GM18870 (cell line): ENCODE results near the gene SLC6A3.

Experiments
- ATAC-seq: cut with Tn5 transposase; IDR thresholded peaks from one replicate; pipeline ENCODE4 v1.9.1; 2021; ENCODE audit warnings: moderate library complexity; ENCODE audit not compliant: unreplicated experiment

SLC6A3 gene

DNA sequence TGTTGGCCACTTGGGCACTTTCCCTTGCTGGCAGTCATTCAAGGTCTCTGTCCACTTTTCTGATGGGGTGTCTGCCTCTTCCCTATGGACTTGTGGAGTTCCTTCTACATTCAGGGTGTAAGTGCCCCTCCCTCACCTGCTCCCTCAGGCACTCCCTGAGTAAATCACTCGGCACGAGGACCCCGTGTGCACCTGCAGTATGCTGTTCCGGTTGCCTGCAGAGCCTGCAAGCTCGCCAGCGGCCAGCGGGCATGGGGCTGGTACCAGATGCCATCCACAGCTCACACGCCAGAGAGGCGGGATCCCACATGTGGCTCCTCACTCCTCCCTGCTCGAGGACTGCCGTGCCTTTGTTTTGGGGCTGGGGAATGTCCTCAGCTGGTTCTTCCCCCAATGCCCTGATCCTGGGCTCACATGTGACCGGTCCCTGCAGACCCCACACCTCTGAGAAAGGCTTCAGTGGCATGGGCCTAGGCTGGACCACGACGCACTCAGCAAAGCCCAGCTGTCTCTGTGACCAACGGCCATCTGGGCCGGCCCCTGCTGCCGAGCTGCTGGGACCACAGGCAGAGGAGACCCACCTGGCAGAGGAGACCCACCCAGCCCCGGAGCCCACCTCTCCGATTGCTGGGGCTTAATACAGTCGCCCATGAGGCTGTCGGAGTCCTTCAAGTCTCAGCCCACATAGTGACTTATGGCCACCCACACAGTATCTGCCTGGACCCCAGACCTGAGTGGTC lies 54.2 kb downstream of the SLC6A3 start:
- no peak for ATAC-seq

DNA sequence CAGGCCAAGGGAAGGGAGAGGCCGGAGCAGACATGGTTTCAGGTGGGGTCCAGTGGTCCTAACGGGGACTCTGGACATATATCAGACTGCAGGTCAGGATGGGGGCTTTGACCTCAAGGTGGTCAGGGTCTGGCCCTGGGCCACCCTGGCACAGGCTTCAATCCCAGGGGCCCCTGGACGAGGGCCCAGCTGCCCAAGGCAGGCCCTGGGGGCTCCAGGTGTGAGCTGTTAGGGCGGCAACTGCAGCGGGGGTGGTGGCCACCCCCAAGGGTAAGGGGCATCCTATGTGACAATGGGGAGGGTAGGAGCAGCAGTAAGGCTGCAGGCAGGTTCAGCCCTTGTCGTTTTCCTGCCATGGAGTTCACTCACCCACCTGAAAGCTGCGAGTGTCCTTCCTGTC lies 54.9 kb downstream of the SLC6A3 start:
- no peak for ATAC-seq

DNA sequence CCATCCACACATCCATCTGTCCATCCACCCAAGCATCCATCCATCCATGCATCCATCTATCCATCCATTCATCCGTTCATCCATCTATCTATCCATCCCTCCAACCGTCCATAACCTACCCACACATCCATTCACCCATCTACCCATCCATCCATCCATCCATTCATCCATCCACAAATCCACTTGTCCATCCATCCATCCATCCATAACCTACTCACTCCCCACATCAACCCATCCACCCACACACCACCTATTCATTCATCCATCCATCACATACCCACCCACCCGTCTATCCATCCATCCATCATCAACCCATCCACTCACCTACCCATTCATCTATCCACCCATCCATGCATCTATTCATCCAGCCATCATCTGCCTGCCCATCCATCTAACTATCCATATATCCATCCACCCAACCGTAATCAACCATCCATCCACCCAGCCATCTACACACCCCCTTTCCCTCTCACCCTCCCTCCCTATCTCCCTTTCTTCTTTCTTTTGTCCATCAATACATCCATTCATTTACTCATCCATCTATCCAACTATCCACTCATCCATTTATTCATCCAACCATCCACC lies 56.8 kb downstream of the SLC6A3 start:
- no peak for ATAC-seq

DNA sequence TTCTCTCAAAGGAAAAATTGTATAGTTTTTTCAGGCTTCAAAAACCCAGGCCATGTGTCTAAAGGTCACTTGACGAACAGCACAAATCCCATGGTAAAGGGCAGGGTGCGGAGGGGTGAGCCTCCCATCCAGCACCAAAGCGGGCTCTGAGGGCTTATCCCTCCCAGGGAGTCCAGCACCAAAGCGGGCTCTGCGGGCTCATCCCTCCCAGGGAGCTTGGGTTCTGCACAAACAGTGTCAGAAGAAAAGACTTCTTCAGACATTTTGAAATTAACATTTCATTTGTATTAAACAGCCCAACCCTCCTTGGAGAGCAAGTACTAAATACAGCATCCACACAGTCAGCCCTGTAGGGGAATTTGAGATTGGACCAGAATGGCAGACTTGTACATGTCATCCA lies 57.4 kb downstream of the SLC6A3 start:
- ATAC-seq, result no peak

DNA sequence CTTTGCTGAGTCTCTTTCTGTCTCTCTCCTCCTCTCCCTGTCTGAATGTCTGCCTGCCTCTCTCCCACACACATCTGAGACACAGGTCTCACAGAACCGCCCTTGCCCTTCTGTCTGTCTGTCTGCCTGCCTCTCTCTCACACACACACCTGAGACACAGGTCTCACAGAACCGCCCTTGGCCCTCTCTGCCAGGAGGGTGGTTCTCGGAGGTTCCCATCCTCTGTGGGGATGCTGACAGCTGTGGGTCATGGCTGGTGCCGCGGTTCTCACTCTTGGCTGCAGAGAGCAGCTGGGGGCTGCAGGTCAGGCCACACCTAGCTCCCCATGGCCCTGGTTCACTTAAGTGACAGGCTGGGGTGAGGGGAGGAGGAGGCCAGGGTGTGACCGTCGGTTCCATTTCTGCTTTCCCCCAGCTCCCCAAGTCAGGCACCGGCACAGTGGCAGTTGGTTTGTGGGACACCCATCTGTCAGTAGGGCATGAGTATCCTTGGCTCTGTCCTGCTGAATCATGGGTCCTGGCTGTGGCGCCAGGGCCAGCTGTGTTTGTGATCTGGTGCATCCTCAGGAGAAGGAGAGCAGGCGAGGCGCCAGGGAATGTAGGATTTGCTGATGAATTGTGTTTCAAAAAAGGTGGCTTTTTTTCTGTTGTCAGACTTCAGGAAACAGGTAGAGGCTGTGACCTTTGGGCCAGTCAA lies 58.0 kb downstream of the SLC6A3 start:
- no peak for ATAC-seq

DNA sequence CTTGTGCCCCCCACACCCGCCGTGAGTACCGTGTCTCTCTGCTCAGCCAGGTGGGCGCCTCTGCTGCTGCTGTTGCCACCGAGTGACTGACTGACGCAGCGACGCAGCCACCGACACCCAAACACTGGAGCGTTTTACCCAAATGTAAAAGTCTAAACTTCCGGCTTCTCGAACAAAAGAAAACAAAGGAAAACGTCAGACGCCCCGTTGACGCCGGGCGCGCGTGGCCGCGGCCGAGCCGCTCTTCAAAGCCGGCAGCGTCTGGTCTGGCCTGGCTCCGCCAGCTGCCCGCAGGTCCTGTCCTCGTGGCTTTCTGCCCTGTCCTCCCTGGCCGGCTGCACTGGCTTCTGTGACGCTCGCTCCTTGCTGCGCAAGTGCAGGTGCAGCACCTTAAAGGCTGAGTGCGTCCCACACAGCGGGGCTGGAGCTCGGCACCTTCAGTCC lies 58.9 kb downstream of the SLC6A3 start:
- no peak for ATAC-seq

DNA sequence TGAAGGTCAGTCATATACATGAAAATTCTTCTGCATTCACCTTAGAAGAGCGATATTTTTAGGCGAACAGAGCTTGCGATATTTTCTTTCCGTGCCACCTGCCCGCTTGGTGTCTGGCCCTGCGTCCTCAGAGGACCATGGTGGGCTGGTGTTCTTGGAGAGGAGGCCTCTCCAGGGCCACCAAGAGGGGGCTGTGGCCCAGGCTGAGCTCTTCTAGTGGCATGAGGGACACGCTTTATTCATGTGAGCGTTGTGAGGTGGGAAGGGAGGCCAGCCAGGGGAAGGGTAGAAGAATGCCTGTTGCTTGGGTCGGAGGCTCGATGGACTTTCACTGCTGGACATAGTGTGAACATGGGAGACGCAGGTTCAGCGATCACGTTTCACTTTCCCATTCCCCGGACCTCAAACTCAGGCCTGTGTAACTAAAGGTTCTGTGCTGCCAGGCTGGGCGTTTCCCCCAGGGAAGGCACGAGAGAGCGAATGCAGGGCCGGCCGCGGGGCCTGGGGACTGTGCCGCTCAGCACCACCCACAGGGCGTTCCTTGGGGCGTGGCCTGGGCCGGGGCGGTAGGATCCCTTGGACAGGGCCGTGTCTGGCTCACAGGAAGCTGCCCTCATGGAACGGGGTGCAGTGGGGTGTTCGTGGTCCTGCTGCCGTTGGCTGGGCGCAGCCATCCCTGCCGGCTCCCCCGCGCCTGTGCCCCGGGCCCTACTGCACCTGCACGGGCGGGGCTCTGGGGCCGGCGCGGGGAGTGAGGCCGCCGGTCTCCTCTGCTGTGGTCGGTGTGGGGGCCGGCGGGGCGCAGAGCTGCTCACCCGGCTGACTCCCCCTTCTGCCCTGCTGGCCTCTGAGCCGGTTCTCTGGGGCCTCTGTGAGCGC lies 59.6 kb downstream of the SLC6A3 start:
- no peak for ATAC-seq

DNA sequence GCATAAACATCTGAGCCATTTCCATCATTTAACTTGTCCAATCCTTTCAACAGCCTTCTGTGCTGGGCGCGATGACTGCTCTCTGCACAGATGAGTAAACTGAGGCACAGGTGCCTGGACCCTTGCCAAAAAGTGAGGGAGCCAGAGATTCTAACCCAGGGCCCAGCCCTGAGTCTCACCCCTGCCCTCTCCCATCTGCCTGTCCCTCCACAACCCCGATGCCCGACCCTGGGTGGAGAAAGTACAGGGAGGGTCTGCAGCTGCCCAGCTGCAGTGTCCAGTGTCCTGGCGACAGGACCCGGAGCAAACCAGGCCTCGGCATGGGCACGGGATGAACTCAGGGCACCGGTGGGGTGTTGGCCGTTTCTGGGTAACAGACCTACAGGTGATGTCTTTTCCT lies 60.7 kb downstream of the SLC6A3 start:
- no peak for ATAC-seq

DNA sequence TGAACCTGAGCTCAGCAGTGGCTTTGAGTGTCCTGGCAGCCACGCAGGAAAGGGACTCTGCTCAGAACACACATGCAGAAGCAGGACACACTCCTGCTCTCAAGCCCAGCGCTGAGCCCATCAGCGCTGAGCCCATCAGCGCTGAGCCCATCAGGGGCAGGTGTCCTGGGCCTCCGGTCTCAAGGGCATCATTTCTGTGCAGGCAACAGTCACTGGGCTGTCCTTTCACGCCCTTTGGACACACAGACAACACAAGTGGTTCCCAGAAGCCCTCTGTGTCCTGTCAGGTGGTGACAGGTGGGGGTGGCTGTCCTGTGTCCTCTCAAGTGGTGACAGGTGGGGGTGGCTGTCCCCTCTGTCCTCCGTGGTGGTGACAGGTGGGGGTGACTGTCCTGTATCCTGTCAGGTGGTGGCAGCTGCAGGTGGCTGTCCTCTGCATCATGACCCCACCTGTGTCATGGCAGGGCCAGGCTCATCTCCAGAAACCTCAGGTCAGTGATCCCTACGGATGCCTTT lies 61.3 kb downstream of the SLC6A3 start:
- no peak for ATAC-seq

DNA sequence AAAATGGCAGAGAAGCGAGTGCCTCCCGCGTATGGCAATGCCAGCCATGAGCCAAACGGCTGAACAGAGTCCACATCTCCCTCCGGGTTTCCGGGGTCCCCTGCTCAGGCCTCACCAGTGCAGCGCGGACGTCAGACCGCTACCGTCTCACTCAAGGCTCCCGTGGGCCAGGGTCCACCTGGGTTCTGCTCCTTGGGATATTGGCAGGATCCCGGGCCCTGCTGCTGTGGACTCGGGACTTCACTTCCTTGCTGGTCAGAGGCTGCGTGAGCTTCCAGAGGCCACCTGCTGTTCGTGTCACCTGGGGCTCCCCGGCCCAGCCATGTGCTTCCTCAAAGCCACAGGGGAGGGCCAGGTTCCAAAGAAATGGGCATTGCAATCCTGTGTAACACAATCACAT lies 61.9 kb downstream of the SLC6A3 start:
- ATAC-seq, result no peak

DNA sequence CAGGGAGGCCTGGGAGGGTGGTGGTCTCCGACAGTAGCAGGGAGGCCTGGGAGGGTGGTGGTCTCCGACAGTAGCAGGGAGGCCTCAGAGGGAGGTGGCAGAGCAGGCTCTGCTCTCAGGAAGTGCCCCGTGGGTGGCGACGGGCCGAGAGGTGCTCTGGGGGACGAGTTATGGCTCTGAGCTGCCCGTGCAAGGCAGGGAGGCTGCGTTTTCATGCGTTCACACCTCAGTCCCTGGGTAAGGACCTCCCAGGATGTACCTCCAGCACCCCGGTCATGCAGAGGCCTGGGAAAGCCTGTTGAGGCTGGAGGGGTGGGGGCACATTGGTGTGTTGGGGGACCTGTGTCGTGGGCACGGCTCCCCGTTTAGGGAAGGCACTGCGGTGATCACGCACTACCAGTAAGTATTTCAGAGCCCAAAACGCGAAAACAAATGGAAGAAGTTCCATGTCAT lies 63.0 kb downstream of the SLC6A3 start:
- no peak for ATAC-seq

DNA sequence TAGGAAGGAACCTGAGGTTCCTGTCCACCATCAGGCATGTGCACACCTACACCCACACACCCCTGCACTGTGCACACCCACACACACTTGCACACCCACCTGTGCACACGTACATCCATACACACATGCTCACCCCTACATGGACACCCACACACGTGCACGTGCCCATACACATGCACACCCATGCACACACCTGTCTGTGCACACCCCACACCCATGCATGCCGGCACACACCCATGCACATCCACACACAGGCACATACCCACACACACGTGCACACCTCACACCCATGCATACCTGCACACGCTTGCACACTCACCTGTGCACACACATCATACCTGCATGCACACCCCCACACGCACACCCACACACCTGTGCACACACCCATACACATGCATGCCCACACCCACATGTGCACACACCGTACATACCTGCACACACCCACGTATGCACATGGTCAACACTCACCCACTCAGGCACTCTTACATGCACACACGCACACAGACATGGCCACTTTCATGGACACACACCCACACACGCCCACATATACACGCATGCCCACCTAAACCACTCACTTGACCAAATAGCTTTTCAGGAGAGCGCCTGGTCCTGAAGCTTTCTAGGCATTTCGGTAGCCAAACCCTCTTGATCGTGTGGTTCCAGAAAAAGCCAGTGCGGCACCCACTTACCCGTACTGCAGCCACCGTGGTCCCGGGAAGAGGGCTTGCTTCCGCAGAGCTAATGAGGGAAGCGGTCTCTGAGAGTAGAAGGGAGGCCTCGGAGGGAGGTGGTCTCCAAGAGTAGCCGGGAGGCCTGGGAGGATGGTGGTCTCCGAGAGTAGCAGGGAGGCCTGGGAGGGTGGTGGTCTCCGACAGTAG lies 63.6 kb downstream of the SLC6A3 start:
- no peak for ATAC-seq

DNA sequence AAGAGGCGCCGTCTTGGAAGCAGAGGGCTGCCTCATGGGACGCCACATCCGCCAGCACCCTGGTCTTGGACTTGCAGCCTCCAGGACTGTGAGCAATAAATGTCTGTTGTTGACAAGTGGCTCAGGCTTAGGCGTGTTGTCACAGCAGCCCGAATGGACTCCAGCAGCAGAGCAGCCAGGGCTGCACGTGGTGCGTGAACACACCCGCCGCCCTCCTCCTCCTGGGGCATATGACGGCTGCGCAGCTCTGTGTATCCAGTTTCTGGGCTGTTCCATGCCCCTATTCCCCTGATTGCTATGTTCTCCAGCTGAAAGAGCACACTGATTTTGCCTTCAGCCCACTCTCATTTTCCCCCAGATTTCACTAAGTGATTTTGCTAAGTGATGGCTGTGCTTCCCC lies 64.3 kb downstream of the SLC6A3 start:
- no peak for ATAC-seq

DNA sequence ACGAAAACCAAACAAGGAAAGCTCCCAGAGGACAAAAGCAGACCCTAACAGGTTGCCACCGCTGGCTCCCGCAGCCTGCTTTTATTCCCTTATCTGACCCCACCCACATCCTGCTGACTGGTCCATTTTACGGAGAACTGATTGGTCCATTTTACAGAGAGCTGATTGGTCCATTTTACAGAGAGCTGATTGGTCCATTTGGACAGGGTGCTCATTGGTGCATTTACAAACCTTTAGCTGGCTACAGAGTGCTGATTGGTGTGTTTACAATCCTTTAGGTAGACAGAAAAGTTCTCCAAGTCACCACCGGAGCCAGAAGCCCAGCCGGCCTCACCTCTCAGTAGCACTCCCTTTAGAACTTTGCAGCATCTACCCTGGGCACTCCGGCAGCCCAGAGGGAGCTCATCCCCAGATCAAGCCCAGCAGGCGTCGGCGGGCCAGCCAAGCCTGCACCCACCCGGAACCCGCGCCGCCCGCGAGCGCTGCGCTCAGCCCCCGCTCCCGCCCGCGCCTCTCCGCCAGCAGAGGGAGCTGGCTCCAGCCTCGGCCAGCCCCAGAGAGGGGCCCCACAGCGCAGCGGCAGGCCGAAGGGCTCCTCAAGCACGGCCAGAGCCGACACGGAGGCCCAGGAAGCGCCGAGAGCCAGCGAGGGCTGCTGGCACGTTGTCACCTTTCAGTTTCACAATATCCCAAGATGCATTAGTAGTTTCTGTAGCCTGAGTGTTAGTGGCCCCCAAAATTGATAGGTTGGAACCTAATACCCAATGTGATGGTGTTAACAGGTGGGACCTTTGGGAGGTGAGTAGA lies 65.0 kb downstream of the SLC6A3 start:
- no peak for ATAC-seq

DNA sequence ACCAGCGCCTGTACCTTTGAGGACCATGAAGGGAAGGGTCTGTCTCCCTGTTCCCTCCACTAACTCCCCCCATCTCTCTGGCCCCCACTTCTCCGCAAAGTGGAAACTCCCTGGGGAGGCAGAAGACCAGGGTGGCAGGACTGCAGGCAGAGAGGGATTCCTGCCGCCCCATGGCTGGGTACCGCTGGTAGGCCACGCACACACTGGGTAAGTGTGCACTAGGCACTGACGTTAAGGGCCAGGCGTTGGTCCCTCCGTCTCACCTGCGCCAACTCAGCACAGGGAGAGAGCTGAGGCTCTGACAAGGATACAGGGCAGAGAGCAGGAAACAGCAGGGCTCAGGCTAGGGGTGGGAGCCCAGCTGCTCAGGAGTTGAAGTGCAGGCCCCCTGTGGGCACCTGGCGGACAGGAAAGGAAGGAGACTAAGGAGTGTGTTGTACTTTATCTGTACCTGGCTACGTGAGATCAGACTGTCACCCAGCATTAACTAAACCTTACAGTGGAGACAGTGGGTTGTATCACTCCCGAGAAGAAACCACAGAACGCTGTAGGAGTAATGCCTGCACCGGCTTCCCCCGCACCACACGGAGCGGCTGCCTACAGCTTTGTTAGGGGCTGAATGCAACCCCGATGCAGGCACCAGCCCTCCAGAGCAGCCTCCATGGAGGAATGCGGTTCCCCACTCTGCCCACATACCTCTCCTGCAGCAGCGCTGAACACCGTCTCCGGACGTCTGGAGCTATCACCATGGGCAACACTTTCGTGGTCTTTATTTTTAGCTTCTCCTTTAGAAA lies 66.2 kb downstream of the SLC6A3 start:
- no peak for ATAC-seq

DNA sequence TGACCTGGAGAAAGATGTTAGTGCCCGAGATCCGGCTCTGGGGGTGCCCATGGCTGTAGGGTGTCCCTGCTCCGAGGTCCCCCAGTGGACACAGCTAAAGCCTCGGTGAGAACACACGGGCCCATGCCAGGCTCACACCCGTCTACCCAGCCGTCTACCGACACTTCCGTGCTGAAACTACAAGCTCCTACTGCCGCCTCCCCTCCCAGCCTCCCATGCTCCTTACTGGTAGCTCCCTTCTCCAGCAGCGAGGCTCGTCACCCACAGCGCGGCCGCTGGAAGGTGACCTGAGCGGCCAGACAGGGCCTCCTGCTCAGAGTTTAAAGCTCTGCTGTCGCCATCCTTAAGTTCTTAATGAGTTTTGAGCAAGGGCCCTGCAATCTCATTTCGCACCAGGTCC lies 67.1 kb downstream of the SLC6A3 start:
- ATAC-seq, result no peak

DNA sequence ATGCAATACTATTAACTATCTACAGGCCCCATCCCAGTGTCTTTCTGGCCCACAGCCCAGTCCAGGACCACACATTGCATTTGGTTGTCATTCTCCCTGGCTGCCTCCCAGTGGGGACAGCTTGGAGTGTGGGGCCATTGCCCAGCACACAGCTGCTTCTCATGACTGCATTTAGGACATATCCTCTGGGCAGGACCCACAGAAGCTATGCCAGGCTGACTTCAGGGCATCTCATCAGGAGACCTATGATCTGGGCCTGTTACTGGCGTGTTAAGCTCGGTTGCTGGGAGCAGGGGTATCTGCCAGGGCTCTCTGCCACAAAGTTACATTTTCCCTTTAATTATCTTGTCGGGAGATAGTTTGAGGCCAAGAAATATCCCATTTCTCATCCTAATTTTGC lies 68.3 kb downstream of the SLC6A3 start:
- no peak for ATAC-seq
